HEK293 (cell line): ENCODE results near the gene DOK3.

Experiments used
- BCL11A ChIP-seq: fragments of 450-650 bp; formaldehyde crosslinking; IDR thresholded peaks from 2 replicates; pipeline ENCODE4 v1.5.1; 2016; ENCODE audit warnings: low read depth, missing biosample characterization, missing genetic modification characterization
- CTCF ChIP-seq: fragments of 450-650 bp; formaldehyde crosslinking; IDR thresholded peaks from 2 replicates; pipeline ENCODE4 v1.5.1; 2016; ENCODE audit warnings: missing biosample characterization, missing genetic modification characterization
- KLF10 ChIP-seq: fragments of 450-650 bp; IDR thresholded peaks from 2 replicates; pipeline ENCODE4 v1.5.1; 2018; ENCODE audit warnings: missing biosample characterization, mild to moderate bottlenecking, missing genetic modification characterization
- KLF9 ChIP-seq: fragments of 450-650 bp; formaldehyde crosslinking; IDR thresholded peaks from 2 replicates; pipeline ENCODE4 v1.5.1; 2016; ENCODE audit warnings: missing biosample characterization, missing genetic modification characterization, low read depth
- REST ChIP-seq: fragments of 450-650 bp; formaldehyde crosslinking; IDR thresholded peaks from 2 replicates; pipeline ENCODE4 v1.5.1; 2016; ENCODE audit warnings: missing biosample characterization, missing genetic modification characterization
- ZNF10 ChIP-seq: fragments of 450-650 bp; formaldehyde crosslinking; IDR thresholded peaks from 2 replicates; pipeline ENCODE4 v1.5.1; 2017; ENCODE audit warnings: missing biosample characterization, missing genetic modification characterization
- ZNF274 ChIP-seq, 2 experiments: fragments of 200-500 bp in 1 of 2; fragments of 450-650 bp in 1 of 2; sonication (Bioruptor generic) in 1 of 2; formaldehyde crosslinking in 1 of 2; IDR thresholded peaks; 2 replicates each; pipeline versions ENCODE4 v1.5.1 to v1.6.1; 2014 to 2016; ENCODE audit warnings: borderline replicate concordance in 1 of 2, inconsistent platforms in 1 of 2, low read length in 1 of 2, missing biosample characterization in 1 of 2, missing genetic modification characterization in 1 of 2
- ZNF416 ChIP-seq: fragments of 450-650 bp; formaldehyde crosslinking; IDR thresholded peaks from 2 replicates; pipeline ENCODE4 v1.5.1; 2016; ENCODE audit warnings: missing biosample characterization, missing genetic modification characterization

- no peak for TF ChIP-seq KLF9 (tag by site-specific recombination)
- TF ChIP-seq KLF10 (tag by site-specific recombination): no peak
- no peak for TF ChIP-seq CTCF
- TF ChIP-seq ZNF274 (IDR thresholded peaks at IDR 0.05; ENCODE audit: low read length): no peak
- TF ChIP-seq ZNF274 (tag by site-specific recombination; IDR thresholded peaks at IDR 0.05; ENCODE audit: borderline replicate concordance): no peak
- TF ChIP-seq BCL11A (tag by site-specific recombination): no peak
- no peak for TF ChIP-seq ZNF416 (tag by site-specific recombination)
- no peak for TF ChIP-seq ZNF10
- no peak for TF ChIP-seq REST (tag by site-specific recombination)
These were observed 6.0 kb upstream of the DOK3 start for GRCh38 chr5:177515580-177515979.
